Suprapubic skin (tissue), 4 donors: ENCODE results near the gene PDE4B.

Experiments used
- POLR2A ChIP-seq, 2 donors: fragments of 450-650 bp; IDR thresholded peaks; one replicate each; pipeline ENCODE4 v1.6.1; 2017; ENCODE audit warnings: antibody characterized with exemption in 2 of 2, mild to moderate bottlenecking in 2 of 2, moderate library complexity in 2 of 2
- POLR2AphosphoS5 ChIP-seq, 3 donors: sonication (generic); formaldehyde crosslinking; IDR thresholded peaks; one replicate each; pipeline ENCODE4 v1.6.1; 2017; ENCODE audit warnings: antibody characterized with exemption in 3 of 3
- TF ChIP-seq, protein P1 (sequence below), 2 donors: fragments of 200-600 bp in 1 of 2; fragments of 450-650 bp in 1 of 2; sonication (generic) in 1 of 2; IDR thresholded peaks; one replicate each; pipeline ENCODE4 v1.5.1; 2016 to 2019; ENCODE audit warnings: antibody characterized with exemption in 2 of 2, mild to moderate bottlenecking in 1 of 2, moderate library complexity in 1 of 2

DNA sequence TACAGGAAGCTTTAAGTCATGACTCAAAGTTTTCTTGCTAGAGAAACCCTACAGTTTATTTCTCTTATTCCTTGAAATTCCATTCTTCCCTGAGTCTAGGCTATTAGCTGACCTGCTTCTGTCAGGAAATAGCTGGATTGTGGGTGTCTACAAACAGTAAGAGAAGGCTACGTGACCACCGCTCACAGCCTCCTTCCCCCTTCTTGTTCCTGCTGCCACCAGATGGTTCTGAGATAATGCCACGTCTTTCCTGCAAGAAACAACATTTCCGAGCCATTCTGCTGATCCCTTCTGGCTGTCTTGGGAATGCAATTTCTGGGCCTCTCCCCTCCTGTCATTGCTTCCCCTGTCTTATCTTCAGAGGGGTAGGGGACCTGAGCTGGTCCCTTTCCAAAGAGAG lies 612.4 kb downstream of the PDE4B start:
- TF ChIP-seq POLR2AphosphoS5 (IDR thresholded peaks at IDR 0.05) (no peak), POLR2A (IDR thresholded peaks at IDR 0.05) (no peak)
- TF ChIP-seq, protein P1, sequence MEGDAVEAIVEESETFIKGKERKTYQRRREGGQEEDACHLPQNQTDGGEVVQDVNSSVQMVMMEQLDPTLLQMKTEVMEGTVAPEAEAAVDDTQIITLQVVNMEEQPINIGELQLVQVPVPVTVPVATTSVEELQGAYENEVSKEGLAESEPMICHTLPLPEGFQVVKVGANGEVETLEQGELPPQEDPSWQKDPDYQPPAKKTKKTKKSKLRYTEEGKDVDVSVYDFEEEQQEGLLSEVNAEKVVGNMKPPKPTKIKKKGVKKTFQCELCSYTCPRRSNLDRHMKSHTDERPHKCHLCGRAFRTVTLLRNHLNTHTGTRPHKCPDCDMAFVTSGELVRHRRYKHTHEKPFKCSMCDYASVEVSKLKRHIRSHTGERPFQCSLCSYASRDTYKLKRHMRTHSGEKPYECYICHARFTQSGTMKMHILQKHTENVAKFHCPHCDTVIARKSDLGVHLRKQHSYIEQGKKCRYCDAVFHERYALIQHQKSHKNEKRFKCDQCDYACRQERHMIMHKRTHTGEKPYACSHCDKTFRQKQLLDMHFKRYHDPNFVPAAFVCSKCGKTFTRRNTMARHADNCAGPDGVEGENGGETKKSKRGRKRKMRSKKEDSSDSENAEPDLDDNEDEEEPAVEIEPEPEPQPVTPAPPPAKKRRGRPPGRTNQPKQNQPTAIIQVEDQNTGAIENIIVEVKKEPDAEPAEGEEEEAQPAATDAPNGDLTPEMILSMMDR (IDR thresholded peaks at IDR 0.05): no peak
